Large intestine (tissue), 3 donors: Measurements from ENCODE around the gene PTGER1. TPM values are rescaled to one million over a fixed set of nuclear protein-coding genes. Genes with fewer than 3 reads are reported as not detected.
"Not testable (repeated sequence)": the region's sequence is repeated elsewhere in the genome, so short reads cannot be mapped to it uniquely, and the experiment has no call there.

Source experiments
- DNase-seq, 2 donors: peaks; one replicate each; pipeline versions ENCODE4 v3.0.0 to v3.0.0-alpha.2; 2013
- H3K27ac ChIP-seq: one replicate; pipeline ENCODE4 v1.5.1; 2013; ENCODE audit warnings: low read length
- H3K27me3 ChIP-seq: 2 replicates; pipeline ENCODE4 v1.6.1; 2013; ENCODE audit warnings: low read length; ENCODE audit not compliant: control insufficient read depth, insufficient read depth
- H3K36me3 ChIP-seq: 2 replicates; pipeline ENCODE4 v1.6.1; 2013; ENCODE audit warnings: low read length; ENCODE audit not compliant: control insufficient read depth, insufficient read depth
- H3K4me1 ChIP-seq: one replicate; pipeline ENCODE4 v1.6.1; 2013; ENCODE audit warnings: low read length; ENCODE audit not compliant: control insufficient read depth, insufficient read depth
- H3K4me3 ChIP-seq: one replicate; pipeline ENCODE4 v1.5.1; 2013; ENCODE audit warnings: low read length
- H3K9me3 ChIP-seq: one replicate; pipeline ENCODE4 v1.6.1; 2013; ENCODE audit warnings: mild to moderate bottlenecking, low read depth, low read length, moderate library complexity; ENCODE audit not compliant: control insufficient read depth
- WGBS: methylation state at CpG from one replicate; pipeline ENCODE4 v1.1.5; 2013; ENCODE audit warnings: low lambda C conversion rate; ENCODE audit not compliant: insufficient coverage; 5-methylcytosine and 5-hydroxymethylcytosine counted together
- polyA plus RNA-seq: library from polyadenylated mRNA; unstranded; fragments of 120-200 nt; gene quantifications from one replicate; pipeline ENCODE4 v1.2.1, GENCODE V29; 2013

The PTGER1 gene
- polyA plus RNA-seq, 1 donor, result 0.97 TPM

- H3K4me1 ChIP-seq, result peaks cover 13% of the 10 kb centered on the region
- 0% methylated on average over 1 of the region's 97 CpGs for WGBS
- H3K4me3 ChIP-seq, result no peak overlapping the region
- peak in 1 of 2 donors; percentile 28 for DNase-seq
- H3K36me3 ChIP-seq, result peaks cover 31% of the 10 kb centered on the region
- H3K27ac ChIP-seq, result no peak overlapping the region
- H3K27me3 ChIP-seq, result peaks cover 29% of the 10 kb centered on the region
- H3K9me3 ChIP-seq, result no peaks in the 10 kb centered on the region
Measured at GRCh38 chr19:14473073-14473977, 1.8 kb downstream of the PTGER1 start.

- DNase-seq, result peak in 1 of 2 donors; percentile 52
- Histone ChIP-seq H3K27ac (no peak overlapping the region), H3K27me3 (peaks cover 29% of the 10 kb centered on the region), H3K36me3 (peaks cover 33% of the 10 kb centered on the region), H3K4me3 (no peak overlapping the region), H3K4me1 (peaks cover 11% of the 10 kb centered on the region), H3K9me3 (no peaks in the 10 kb centered on the region)
- 20% methylated on average over 1 of the region's 66 CpGs for WGBS
Measured at GRCh38 chr19:14472202-14472938, 2.8 kb downstream of the PTGER1 start.

GRCh38 chr19:14471436-14472187, 3.5 kb downstream of the PTGER1 start:
- Histone ChIP-seq H3K9me3 (no peaks in the 10 kb centered on the region), H3K27ac (no peak overlapping the region), H3K4me1 (peaks cover 11% of the 10 kb centered on the region), H3K27me3 (peaks cover 29% of the 10 kb centered on the region), H3K36me3 (peaks cover 39% of the 10 kb centered on the region), H3K4me3 (no peak overlapping the region)
- WGBS, result no CpG with 5 or more reads among the region's 46 CpGs
- no peak for DNase-seq

- Histone ChIP-seq H3K27ac (no peak overlapping the region), H3K9me3 (no peaks in the 10 kb centered on the region), H3K36me3 (peaks cover 47% of the 10 kb centered on the region), H3K27me3 (peaks cover 27% of the 10 kb centered on the region), H3K4me3 (no peak overlapping the region), H3K4me1 (peaks cover 11% of the 10 kb centered on the region)
- DNase-seq, result no peak
- no CpG with 5 or more reads among the region's 32 CpGs for WGBS
Measured at GRCh38 chr19:14470031-14470876, 4.9 kb downstream of the PTGER1 start.

GRCh38 chr19:14467816-14468215, 7.3 kb downstream of the PTGER1 start:
- Histone ChIP-seq H3K27ac (no peak overlapping the region), H3K4me3 (no peak overlapping the region), H3K36me3 (peaks cover 68% of the 10 kb centered on the region), H3K27me3 (peaks cover 8% of the 10 kb centered on the region), H3K9me3 (no peaks in the 10 kb centered on the region), H3K4me1 (peaks cover 6% of the 10 kb centered on the region)
- WGBS, result no CpG with 5 or more reads among the region's 9 CpGs
- no peak for DNase-seq

- no CpG with 5 or more reads among the region's 12 CpGs for WGBS
- Histone ChIP-seq H3K4me1 (peaks cover 2% of the 10 kb centered on the region), H3K27ac (no peak overlapping the region), H3K4me3 (no peak overlapping the region), H3K9me3 (no peaks in the 10 kb centered on the region), H3K27me3 (peaks cover 4% of the 10 kb centered on the region), H3K36me3 (peaks cover 71% of the 10 kb centered on the region)
- no peak for DNase-seq
Measured at GRCh38 chr19:14467391-14467790, 7.8 kb downstream of the PTGER1 start.

- H3K4me1 ChIP-seq, result no peaks in the 10 kb centered on the region
- no peak overlapping the region for H3K4me3 ChIP-seq
- no CpG with 5 or more reads among the region's 21 CpGs for whole genome bisulfite sequencing
- no peaks in the 10 kb centered on the region for H3K9me3 ChIP-seq
- DNase-seq, result no peak
- H3K27ac ChIP-seq, result no peak overlapping the region
- no peaks in the 10 kb centered on the region for H3K27me3 ChIP-seq
- H3K36me3 ChIP-seq, result peaks cover 62% of the 10 kb centered on the region
Measured at GRCh38 chr19:14463747-14464146, 11.4 kb downstream of the PTGER1 start.

- H3K4me3 ChIP-seq, H3K27me3 ChIP-seq, DNase-seq, H3K27ac ChIP-seq, H3K9me3 ChIP-seq, H3K4me1 ChIP-seq: not testable (repeated sequence)
- H3K36me3 ChIP-seq, result peaks cover 60% of the 10 kb centered on the region
- no CpG with 5 or more reads among the region's 7 CpGs for WGBS
Measured at GRCh38 chr19:14462401-14462800, 12.8 kb downstream of the PTGER1 start.

- H3K36me3 ChIP-seq, result peaks cover 51% of the 10 kb centered on the region
- H3K4me3 ChIP-seq, result no peak overlapping the region
- no peaks in the 10 kb centered on the region for H3K27me3 ChIP-seq
- no peaks in the 10 kb centered on the region for H3K4me1 ChIP-seq
- WGBS, result 100% methylated on average over 2 of the region's 2 CpGs
- no peak overlapping the region for H3K27ac ChIP-seq
- DNase-seq, result no peak
- H3K9me3 ChIP-seq, result no peaks in the 10 kb centered on the region
Measured at GRCh38 chr19:14460935-14461334, 14.2 kb downstream of the PTGER1 start.
